ENCODE measurements around the gene CXCL14. TPM values are rescaled to one million over a fixed set of nuclear protein-coding genes. Genes with fewer than 3 reads are reported as not detected.

The CXCL14 gene
- total RNA-seq, 1 donor from 2014 or later, result 0.26 TPM

- FAIRE-seq, result peak; percentile 18
- Histone ChIP-seq H3K36me3 (ENCODE audit: control insufficient read depth, insufficient read depth, low read length) (no peaks in the 10 kb centered on the region), H3K4me3 (ENCODE audit: low read depth, low read length) (no peak overlapping the region), H3K27me3 (ENCODE audit: control insufficient read depth, insufficient read depth, low read length) (peaks cover 4% of the 10 kb centered on the region)
- TF ChIP-seq CTCF (IDR thresholded peaks at IDR 0.05; ENCODE audit: insufficient read depth, low read length, severe bottlenecking), result no peak
- DNase-seq (ENCODE audit: low read depth), result peak; percentile 79
Measured at GRCh38 chr5:135591277-135591676, 12.5 kb upstream of the CXCL14 start.

- H3K4me3 ChIP-seq (ENCODE audit: low read depth, low read length), result no peak overlapping the region
- no peak for TF ChIP-seq CTCF (IDR thresholded peaks at IDR 0.05; ENCODE audit: insufficient read depth, low read length, severe bottlenecking)
- H3K27me3 ChIP-seq (ENCODE audit: control insufficient read depth, insufficient read depth, low read length), result peaks cover 4% of the 10 kb centered on the region
- DNase-seq (ENCODE audit: low read depth) (no peak), FAIRE-seq (no peak)
- H3K36me3 ChIP-seq (ENCODE audit: control insufficient read depth, insufficient read depth, low read length), result no peaks in the 10 kb centered on the region
Measured at GRCh38 chr5:135589152-135589551, 10.4 kb upstream of the CXCL14 start.

- no peak for TF ChIP-seq CTCF (IDR thresholded peaks at IDR 0.05; ENCODE audit: insufficient read depth, low read length, severe bottlenecking)
- Histone ChIP-seq H3K36me3 (ENCODE audit: control insufficient read depth, insufficient read depth, low read length) (no peaks in the 10 kb centered on the region), H3K27me3 (ENCODE audit: control insufficient read depth, insufficient read depth, low read length) (peaks cover 10% of the 10 kb centered on the region), H3K4me3 (ENCODE audit: low read depth, low read length) (no peak overlapping the region)
- FAIRE-seq (no peak), DNase-seq (ENCODE audit: low read depth) (no peak)
Measured at GRCh38 chr5:135587721-135588663, 9.2 kb upstream of the CXCL14 start.

GRCh38 chr5:135584918-135585317, 6.1 kb upstream of the CXCL14 start:
- H3K4me3 ChIP-seq (ENCODE audit: low read depth, low read length), result no peak overlapping the region
- peaks cover 16% of the 10 kb centered on the region for H3K27me3 ChIP-seq (ENCODE audit: control insufficient read depth, insufficient read depth, low read length)
- no peak for DNase-seq (ENCODE audit: low read depth)
- no peak for TF ChIP-seq CTCF (IDR thresholded peaks at IDR 0.05; ENCODE audit: insufficient read depth, low read length, severe bottlenecking)
- no peak for FAIRE-seq
- H3K36me3 ChIP-seq (ENCODE audit: control insufficient read depth, insufficient read depth, low read length), result no peaks in the 10 kb centered on the region

- FAIRE-seq, result no peak
- no peak for TF ChIP-seq CTCF (IDR thresholded peaks at IDR 0.05; ENCODE audit: insufficient read depth, low read length, severe bottlenecking)
Measured at GRCh38 chr5:135584276-135584675, 5.5 kb upstream of the CXCL14 start.

More at GRCh38 chr5:135584276-135584675, 5.5 kb upstream of the CXCL14 start:
- H3K27me3 ChIP-seq (ENCODE audit: control insufficient read depth, insufficient read depth, low read length), result peaks cover 16% of the 10 kb centered on the region
- no peak for DNase-seq (ENCODE audit: low read depth)
- no peak overlapping the region for H3K4me3 ChIP-seq (ENCODE audit: low read depth, low read length)
- H3K36me3 ChIP-seq (ENCODE audit: control insufficient read depth, insufficient read depth, low read length), result no peaks in the 10 kb centered on the region

Measured in bronchial epithelial cell (primary cell).